Testis (tissue), 3 donors: Measurements from ENCODE around the gene TUFT1. TPM values are rescaled to one million over a fixed set of nuclear protein-coding genes. Genes with fewer than 3 reads are reported as not detected.

Experiments
- DNase-seq: peaks from one replicate; pipeline ENCODE4 v3.0.0-alpha.2; 2019
- H3K27ac ChIP-seq, 2 donors: fragments of 200-600 bp; sonication (generic); one replicate each; pipeline ENCODE4 v1.5.1; 2019
- H3K27me3 ChIP-seq: fragments of 200-600 bp; sonication (generic); one replicate; pipeline ENCODE4 v1.5.1; 2019
- H3K36me3 ChIP-seq: fragments of 200-600 bp; sonication (generic); one replicate; pipeline ENCODE4 v1.5.1; 2017; ENCODE audit warnings: low read depth; ENCODE audit errors: missing control alignments
- H3K4me1 ChIP-seq: fragments of 200-600 bp; sonication (generic); one replicate; pipeline ENCODE4 v1.5.1; 2019
- H3K4me3 ChIP-seq, 2 donors: fragments of 200-600 bp; sonication (generic); one replicate each; pipeline ENCODE4 v1.5.1; 2017 to 2019
- H3K9me3 ChIP-seq: fragments of 200-600 bp; sonication (generic); one replicate; pipeline ENCODE4 v1.5.1; 2017
- POLR2A ChIP-seq: fragments of 450-650 bp; IDR thresholded peaks from one replicate; pipeline ENCODE4 v1.6.1; 2017; ENCODE audit warnings: antibody characterized with exemption, mild to moderate bottlenecking, moderate library complexity
- WGBS, 2 donors: methylation state at CpG; one replicate each; pipeline ENCODE4 v1.1.5; 2018; 5-methylcytosine and 5-hydroxymethylcytosine counted together
- intact Hi-C: fragments of 100-400 bp; cut with DNase I; formaldehyde crosslinking; loops from one replicate; pipeline ENCODE4 v1.15.1; 2023; ENCODE audit warnings: low total_unique reads
- polyA plus RNA-seq: library from polyadenylated mRNA; stranded (reverse); fragments of 350-450 nt; fragmentation: Illumina TruSeq; extraction: RNeasy Lipid Tissue Mini Kit (QIAGEN cat#74804); gene quantifications from one replicate; pipeline ENCODE4 v1.2.3, GENCODE V29; 2014; ENCODE audit warnings: low read depth, low replicate concordance; ENCODE audit not compliant: insufficient read depth
- total RNA-seq, 2 donors: library from RNA; depleted of rRNA; stranded (reverse); fragments of >200 nt; gene quantifications; one replicate each; pipeline ENCODE4 v1.2.3, GENCODE V29; 2016
- TF ChIP-seq, protein P1 (sequence below), 3 experiments: fragments of 450-650 bp in 2 of 3; fragments of 200-600 bp in 1 of 3; sonication (generic) in 1 of 3; IDR thresholded peaks; one replicate each; pipeline ENCODE4 v1.5.1; 2016 to 2019; ENCODE audit warnings: antibody characterized with exemption in 3 of 3, mild to moderate bottlenecking in 2 of 3, moderate library complexity in 1 of 3

Gene TUFT1
- total and polyA plus RNA-seq, 3 donors from 2014 or later, result 9.7 to 19.3 (median 16.5) TPM

- no peaks in the 10 kb centered on the region for H3K27me3 ChIP-seq
- H3K36me3 ChIP-seq, result no peaks in the 10 kb centered on the region
- TF ChIP-seq POLR2A, result no peak
- TF ChIP-seq, protein P1, sequence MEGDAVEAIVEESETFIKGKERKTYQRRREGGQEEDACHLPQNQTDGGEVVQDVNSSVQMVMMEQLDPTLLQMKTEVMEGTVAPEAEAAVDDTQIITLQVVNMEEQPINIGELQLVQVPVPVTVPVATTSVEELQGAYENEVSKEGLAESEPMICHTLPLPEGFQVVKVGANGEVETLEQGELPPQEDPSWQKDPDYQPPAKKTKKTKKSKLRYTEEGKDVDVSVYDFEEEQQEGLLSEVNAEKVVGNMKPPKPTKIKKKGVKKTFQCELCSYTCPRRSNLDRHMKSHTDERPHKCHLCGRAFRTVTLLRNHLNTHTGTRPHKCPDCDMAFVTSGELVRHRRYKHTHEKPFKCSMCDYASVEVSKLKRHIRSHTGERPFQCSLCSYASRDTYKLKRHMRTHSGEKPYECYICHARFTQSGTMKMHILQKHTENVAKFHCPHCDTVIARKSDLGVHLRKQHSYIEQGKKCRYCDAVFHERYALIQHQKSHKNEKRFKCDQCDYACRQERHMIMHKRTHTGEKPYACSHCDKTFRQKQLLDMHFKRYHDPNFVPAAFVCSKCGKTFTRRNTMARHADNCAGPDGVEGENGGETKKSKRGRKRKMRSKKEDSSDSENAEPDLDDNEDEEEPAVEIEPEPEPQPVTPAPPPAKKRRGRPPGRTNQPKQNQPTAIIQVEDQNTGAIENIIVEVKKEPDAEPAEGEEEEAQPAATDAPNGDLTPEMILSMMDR (IDR thresholded peaks at IDR 0.05), result no peak
- DNase-seq, result no peak
- H3K4me3 ChIP-seq, result no peak overlapping the region
- H3K27ac ChIP-seq, result no peak overlapping the region
- peaks cover 4% of the 10 kb centered on the region for H3K4me1 ChIP-seq
- no peaks in the 10 kb centered on the region for H3K9me3 ChIP-seq
- WGBS, 2 donors, result 58 to 63% methylated on average over 5 of the region's 5 CpGs
- intact Hi-C loops, result no loop called here
Observed at GRCh38 chr1:151502035-151502700, 37.9 kb upstream of the TUFT1 start.

- H3K4me1 ChIP-seq, result peaks cover 4% of the 10 kb centered on the region
- H3K4me3 ChIP-seq, result no peak overlapping the region
- DNase-seq, result no peak
- no peaks in the 10 kb centered on the region for H3K36me3 ChIP-seq
- H3K27ac ChIP-seq, result no peak overlapping the region
- TF ChIP-seq POLR2A, result no peak
- TF ChIP-seq, protein P1 (IDR thresholded peaks at IDR 0.05), result no peak
- intact Hi-C loops, result no loop called here
- no peaks in the 10 kb centered on the region for H3K9me3 ChIP-seq
- 69 to 71% methylated on average over 7 of the region's 7 CpGs for WGBS, 2 donors
- H3K27me3 ChIP-seq, result no peaks in the 10 kb centered on the region
Observed at GRCh38 chr1:151502859-151503780, 37.0 kb upstream of the TUFT1 start.

GRCh38 chr1:151504252-151504651 lies 35.9 kb upstream of the TUFT1 start:
- no peak overlapping the region for H3K27ac ChIP-seq
- H3K9me3 ChIP-seq, result no peaks in the 10 kb centered on the region
- WGBS, 2 donors, result 35 to 43% methylated on average over 3 of the region's 3 CpGs
- DNase-seq, result no peak
- no peak overlapping the region for H3K4me3 ChIP-seq
- peaks cover 4% of the 10 kb centered on the region for H3K4me1 ChIP-seq
- no peaks in the 10 kb centered on the region for H3K36me3 ChIP-seq
- no peaks in the 10 kb centered on the region for H3K27me3 ChIP-seq
- intact Hi-C loops, result no loop called here
- no peak for TF ChIP-seq POLR2A
- TF ChIP-seq, protein P1 (IDR thresholded peaks at IDR 0.05), result no peak

DNA sequence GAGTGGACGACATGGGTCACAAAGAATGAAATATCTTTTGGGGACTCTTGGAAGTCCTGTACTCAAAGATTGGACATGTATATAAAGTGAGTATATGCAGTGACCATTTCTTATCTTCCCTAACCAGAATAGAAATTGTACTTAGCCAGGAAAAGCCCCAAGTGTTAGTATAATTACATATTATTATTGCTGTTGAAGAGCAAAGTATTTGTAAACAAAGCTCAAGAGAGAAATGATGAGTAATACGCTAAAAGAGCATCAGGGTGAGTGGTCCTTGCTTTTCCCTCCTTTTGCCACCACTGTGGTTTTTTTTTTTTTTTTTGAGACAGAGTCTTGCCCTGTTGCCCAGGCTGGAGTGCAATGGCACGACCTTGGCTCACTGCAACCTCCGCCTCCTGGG lies 35.4 kb upstream of the TUFT1 start:
- Histone ChIP-seq H3K36me3 (no peaks in the 10 kb centered on the region), H3K4me1 (peaks cover 4% of the 10 kb centered on the region), H3K4me3 (no peak overlapping the region), H3K27me3 (no peaks in the 10 kb centered on the region), H3K27ac (no peak overlapping the region), H3K9me3 (no peaks in the 10 kb centered on the region)
- 73 to 74% methylated on average over 4 of the region's 4 CpGs for WGBS, 2 donors
- no peak for DNase-seq
- TF ChIP-seq, protein P1 (IDR thresholded peaks at IDR 0.05), result no peak
- no peak for TF ChIP-seq POLR2A
- intact Hi-C loops, result no loop called here
